PFSK-1 (cell line): ENCODE data around the gene U2SURP.

Source experiments
- FOXP2 ChIP-seq: optimal IDR thresholded peaks from 2 replicates; pipeline ENCODE3; 2011; ENCODE audit warnings: borderline replicate concordance, control low read depth, inconsistent platforms; ENCODE audit not compliant: insufficient read depth; ENCODE audit errors: extremely low read length, extremely low read depth
- POLR2AphosphoS5 ChIP-seq: IDR thresholded peaks from 2 replicates; pipeline ENCODE4 v1.6.1; 2012; ENCODE audit warnings: low read depth, mild to moderate bottlenecking, control low read depth, low read length, moderate library complexity
- REST ChIP-seq, 2 experiments: IDR thresholded peaks; 2 replicates each; pipeline versions ENCODE4 v1.6.1 to v1.8.0; 2011 to 2012; ENCODE audit warnings: low read depth in 2 of 2, low read length in 2 of 2, control low read depth in 1 of 2, inconsistent platforms in 1 of 2, mild to moderate bottlenecking in 1 of 2, moderate library complexity in 1 of 2; ENCODE audit not compliant: insufficient read depth in 1 of 2
- SIN3A ChIP-seq: IDR thresholded peaks from 2 replicates; pipeline ENCODE4 v1.6.1; 2012; ENCODE audit warnings: mild to moderate bottlenecking, low read length, moderate library complexity, borderline replicate concordance; ENCODE audit not compliant: insufficient read depth

- TF ChIP-seq SIN3A (no peak), REST (IDR thresholded peaks at IDR 0.05; ENCODE audit: insufficient read depth in 1 of 2, low read depth in 2 of 2, low read length in 2 of 2) (no peak), POLR2AphosphoS5 (no peak), FOXP2 (no peak)
Measured at GRCh38 chr3:142999881-143000280, 1.5 kb upstream of the U2SURP start.
